ENCODE measurements around the gene KAT5.

KAT5 gene

GRCh38 chr11:65741185-65741584 lies 29.1 kb downstream of the KAT5 start:
- Histone ChIP-seq H3K4me2 (ENCODE audit: low read length, poor library complexity, severe bottlenecking) (no peak overlapping the region), H4K8ac (ENCODE audit: low read length) (no peak overlapping the region)
- WGBS = 80% methylated on average over 8 of the region's 8 CpGs

DNA sequence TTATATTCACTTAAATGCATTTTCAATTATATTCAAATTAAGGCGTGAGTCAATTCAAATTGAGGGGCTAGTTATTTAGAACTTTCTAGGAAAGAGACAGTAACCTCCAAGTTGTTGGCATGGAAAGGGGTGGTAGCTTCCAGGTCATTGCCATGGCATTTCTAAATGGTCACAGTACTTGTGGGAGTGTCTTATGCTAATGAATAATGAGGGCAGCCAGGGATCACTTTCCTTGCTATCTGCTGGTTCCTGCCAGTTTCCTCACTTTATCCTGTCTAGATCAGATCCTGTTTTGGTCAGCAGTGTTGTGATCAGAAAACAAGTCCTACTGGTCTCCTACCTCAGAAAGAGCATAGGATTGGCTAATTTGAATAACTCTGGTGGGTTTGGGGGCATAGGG lies 30.3 kb downstream of the KAT5 start:
- Histone ChIP-seq H3K4me1 (ENCODE audit: control insufficient read depth, insufficient read depth, low read depth, low read length) (peaks cover 2% of the 10 kb centered on the region), H2AK5ac (ENCODE audit: low read length, severe bottlenecking) (no peak overlapping the region), H3K9ac (ENCODE audit: low read length) (no peak overlapping the region), H3K14ac (ENCODE audit: low read length in 2 of 2) (no peak overlapping the region), H3K9me3 (ENCODE audit: control insufficient read depth, low read length) (peaks cover 5% of the 10 kb centered on the region), H3K27ac (ENCODE audit: low read length, poor library complexity, severe bottlenecking) (no peak overlapping the region), H4K8ac (ENCODE audit: low read length) (no peak overlapping the region), H3K27me3 (ENCODE audit: control insufficient read depth in 1 of 2, insufficient read depth in 1 of 2, low read length in 2 of 2) (peaks cover 9 to 14% of the 10 kb centered on the region in 2 experiments), H2BK12ac (ENCODE audit: low read length in 2 of 2) (no peak overlapping the region), H3K79me1 (replicated peaks; ENCODE audit: low read length, poor library complexity, severe bottlenecking) (no peaks in the 10 kb centered on the region), H2AFZ (ENCODE audit: low read depth, low read length) (no peak overlapping the region), H2BK15ac (ENCODE audit: low read depth, poor library complexity, severe bottlenecking) (no peak overlapping the region), H3K36me3 (ENCODE audit: control insufficient read depth in 1 of 2, insufficient read depth in 2 of 2, low read depth in 1 of 2, low read length in 2 of 2) (no peaks in the 10 kb centered on the region), H3K4me3 (ENCODE audit: insufficient read depth in 1 of 2, low read depth in 1 of 2, low read length in 2 of 2) (no peak overlapping the region), H2BK120ac (ENCODE audit: low read depth, low read length) (no peak overlapping the region), H3K4me2 (ENCODE audit: low read length, poor library complexity, severe bottlenecking) (no peak overlapping the region), H3K4ac (ENCODE audit: low read depth in 1 of 2, low read length in 2 of 2) (no peak overlapping the region), H4K91ac (ENCODE audit: low read length) (no peak overlapping the region), H2BK5ac (ENCODE audit: low read depth, low read length, poor library complexity, severe bottlenecking) (no peak overlapping the region), H3K23ac (ENCODE audit: low read length in 2 of 2) (no peak overlapping the region), H3K18ac (ENCODE audit: low read depth in 1 of 2, low read length in 2 of 2) (no peak overlapping the region)
- DNase-seq = no peak
- 100% methylated on average over 1 of the region's 1 CpG for WGBS

More at GRCh38 chr11:65741185-65741584, 29.1 kb downstream of the KAT5 start:
- H3K27ac ChIP-seq (ENCODE audit: low read length, poor library complexity, severe bottlenecking) = no peak overlapping the region
- no peak overlapping the region for H3K23ac ChIP-seq (ENCODE audit: low read length in 2 of 2)
- no peak overlapping the region for H2AK5ac ChIP-seq (ENCODE audit: low read length, severe bottlenecking)
- H3K79me1 ChIP-seq (replicated peaks; ENCODE audit: low read length, poor library complexity, severe bottlenecking) = no peaks in the 10 kb centered on the region
- no peak overlapping the region for H3K4me3 ChIP-seq (ENCODE audit: insufficient read depth in 1 of 2, low read depth in 1 of 2, low read length in 2 of 2)
- H3K9ac ChIP-seq (ENCODE audit: low read length) = no peak overlapping the region
- H3K14ac ChIP-seq (ENCODE audit: low read length in 2 of 2) = no peak overlapping the region
- no peak for DNase-seq
- H3K27me3 ChIP-seq (ENCODE audit: control insufficient read depth in 1 of 2, insufficient read depth in 1 of 2, low read length in 2 of 2) = peaks cover 9 to 13% of the 10 kb centered on the region in 2 experiments
- no peak overlapping the region for H3K4ac ChIP-seq (ENCODE audit: low read depth in 1 of 2, low read length in 2 of 2)
- peaks cover 2% of the 10 kb centered on the region for H3K4me1 ChIP-seq (ENCODE audit: control insufficient read depth, insufficient read depth, low read depth, low read length)
- H3K9me3 ChIP-seq (ENCODE audit: control insufficient read depth, low read length) = peaks cover 14% of the 10 kb centered on the region
- H3K18ac ChIP-seq (ENCODE audit: low read depth in 1 of 2, low read length in 2 of 2) = no peak overlapping the region
- H2BK5ac ChIP-seq (ENCODE audit: low read depth, low read length, poor library complexity, severe bottlenecking) = no peak overlapping the region
- no peak overlapping the region for H2BK15ac ChIP-seq (ENCODE audit: low read depth, poor library complexity, severe bottlenecking)
- no peak overlapping the region for H4K91ac ChIP-seq (ENCODE audit: low read length)
- no peak overlapping the region for H2BK120ac ChIP-seq (ENCODE audit: low read depth, low read length)
- no peak overlapping the region for H2AFZ ChIP-seq (ENCODE audit: low read depth, low read length)
- no peaks in the 10 kb centered on the region for H3K36me3 ChIP-seq (ENCODE audit: control insufficient read depth in 1 of 2, insufficient read depth in 2 of 2, low read depth in 1 of 2, low read length in 2 of 2)
- no peak overlapping the region for H2BK12ac ChIP-seq (ENCODE audit: low read length in 2 of 2)

- no peak overlapping the region for H3K4ac ChIP-seq (ENCODE audit: low read depth in 1 of 2, low read length in 2 of 2)
- H3K18ac ChIP-seq (ENCODE audit: low read depth in 1 of 2, low read length in 2 of 2) = no peak overlapping the region
- H3K9ac ChIP-seq (ENCODE audit: low read length) = no peak overlapping the region
- H2AFZ ChIP-seq (ENCODE audit: low read depth, low read length) = no peak overlapping the region
- no peaks in the 10 kb centered on the region for H3K9me3 ChIP-seq (ENCODE audit: control insufficient read depth, low read length)
- H2BK15ac ChIP-seq (ENCODE audit: low read depth, poor library complexity, severe bottlenecking) = no peak overlapping the region
- H3K23ac ChIP-seq (ENCODE audit: low read length in 2 of 2) = no peak overlapping the region
- H2AK5ac ChIP-seq (ENCODE audit: low read length, severe bottlenecking) = no peak overlapping the region
- no peak overlapping the region for H3K27ac ChIP-seq (ENCODE audit: low read length, poor library complexity, severe bottlenecking)
- H3K4me3 ChIP-seq (ENCODE audit: insufficient read depth in 1 of 2, low read depth in 1 of 2, low read length in 2 of 2) = no peak overlapping the region
- no peak overlapping the region for H2BK12ac ChIP-seq (ENCODE audit: low read length in 2 of 2)
- no peak overlapping the region for H3K14ac ChIP-seq (ENCODE audit: low read length in 2 of 2)
- DNase-seq = no peak
- H2BK5ac ChIP-seq (ENCODE audit: low read depth, low read length, poor library complexity, severe bottlenecking) = no peak overlapping the region
- H3K79me1 ChIP-seq (replicated peaks; ENCODE audit: low read length, poor library complexity, severe bottlenecking) = no peaks in the 10 kb centered on the region
- peaks cover 9 to 20% of the 10 kb centered on the region in 2 experiments for H3K27me3 ChIP-seq (ENCODE audit: control insufficient read depth in 1 of 2, insufficient read depth in 1 of 2, low read length in 2 of 2)
- no peak overlapping the region for H4K91ac ChIP-seq (ENCODE audit: low read length)
- no peak overlapping the region for H2BK120ac ChIP-seq (ENCODE audit: low read depth, low read length)
- H3K4me1 ChIP-seq (ENCODE audit: control insufficient read depth, insufficient read depth, low read depth, low read length) = peaks cover 2% of the 10 kb centered on the region
- WGBS = 84% methylated on average over 10 of the region's 10 CpGs
- no peak overlapping the region for H4K8ac ChIP-seq (ENCODE audit: low read length)
- H3K4me2 ChIP-seq (ENCODE audit: low read length, poor library complexity, severe bottlenecking) = no peak overlapping the region
- no peaks in the 10 kb centered on the region for H3K36me3 ChIP-seq (ENCODE audit: control insufficient read depth in 1 of 2, insufficient read depth in 2 of 2, low read depth in 1 of 2, low read length in 2 of 2)
Measured at GRCh38 chr11:65743681-65744025, 31.6 kb downstream of the KAT5 start.

- peak; percentile 56 for DNase-seq
- Histone ChIP-seq H3K4me3 (ENCODE audit: insufficient read depth in 1 of 2, low read depth in 1 of 2, low read length in 2 of 2) (no peak overlapping the region), H3K14ac (ENCODE audit: low read length in 2 of 2) (no peak overlapping the region), H3K9ac (ENCODE audit: low read length) (no peak overlapping the region), H3K18ac (ENCODE audit: low read depth in 1 of 2, low read length in 2 of 2) (no peak overlapping the region), H2BK5ac (ENCODE audit: low read depth, low read length, poor library complexity, severe bottlenecking) (no peak overlapping the region), H2BK12ac (ENCODE audit: low read length in 2 of 2) (no peak overlapping the region), H3K4me1 (ENCODE audit: control insufficient read depth, insufficient read depth, low read depth, low read length) (peaks cover 2% of the 10 kb centered on the region), H2BK120ac (ENCODE audit: low read depth, low read length) (no peak overlapping the region), H3K4ac (ENCODE audit: low read depth in 1 of 2, low read length in 2 of 2) (no peak overlapping the region), H3K36me3 (ENCODE audit: control insufficient read depth in 1 of 2, insufficient read depth in 2 of 2, low read depth in 1 of 2, low read length in 2 of 2) (no peaks in the 10 kb centered on the region), H3K27me3 (ENCODE audit: control insufficient read depth in 1 of 2, insufficient read depth in 1 of 2, low read length in 2 of 2) (peaks cover 9 to 21% of the 10 kb centered on the region in 2 experiments), H4K91ac (ENCODE audit: low read length) (no peak overlapping the region), H3K4me2 (ENCODE audit: low read length, poor library complexity, severe bottlenecking) (no peak overlapping the region), H2AFZ (ENCODE audit: low read depth, low read length) (no peak overlapping the region), H3K9me3 (ENCODE audit: control insufficient read depth, low read length) (no peaks in the 10 kb centered on the region), H4K8ac (ENCODE audit: low read length) (no peak overlapping the region), H2BK15ac (ENCODE audit: low read depth, poor library complexity, severe bottlenecking) (no peak overlapping the region), H2AK5ac (ENCODE audit: low read length, severe bottlenecking) (no peak overlapping the region), H3K27ac (ENCODE audit: low read length, poor library complexity, severe bottlenecking) (no peak overlapping the region), H3K23ac (ENCODE audit: low read length in 2 of 2) (no peak overlapping the region), H3K79me1 (replicated peaks; ENCODE audit: low read length, poor library complexity, severe bottlenecking) (no peaks in the 10 kb centered on the region)
- WGBS = 75% methylated on average over 18 of the region's 18 CpGs
Measured at GRCh38 chr11:65744026-65744698, 32.1 kb downstream of the KAT5 start.

All from mesenchymal stem cell (in vitro differentiated cells and primary cell).